Measurements from ENCODE around the gene WDR33. TPM values are rescaled to one million over a fixed set of nuclear protein-coding genes. Genes with fewer than 3 reads are reported as not detected.

Gene WDR33
- total and polyA plus RNA-seq, 9 donors: 16.3 to 56.2 (median 46.7) TPM

DNA sequence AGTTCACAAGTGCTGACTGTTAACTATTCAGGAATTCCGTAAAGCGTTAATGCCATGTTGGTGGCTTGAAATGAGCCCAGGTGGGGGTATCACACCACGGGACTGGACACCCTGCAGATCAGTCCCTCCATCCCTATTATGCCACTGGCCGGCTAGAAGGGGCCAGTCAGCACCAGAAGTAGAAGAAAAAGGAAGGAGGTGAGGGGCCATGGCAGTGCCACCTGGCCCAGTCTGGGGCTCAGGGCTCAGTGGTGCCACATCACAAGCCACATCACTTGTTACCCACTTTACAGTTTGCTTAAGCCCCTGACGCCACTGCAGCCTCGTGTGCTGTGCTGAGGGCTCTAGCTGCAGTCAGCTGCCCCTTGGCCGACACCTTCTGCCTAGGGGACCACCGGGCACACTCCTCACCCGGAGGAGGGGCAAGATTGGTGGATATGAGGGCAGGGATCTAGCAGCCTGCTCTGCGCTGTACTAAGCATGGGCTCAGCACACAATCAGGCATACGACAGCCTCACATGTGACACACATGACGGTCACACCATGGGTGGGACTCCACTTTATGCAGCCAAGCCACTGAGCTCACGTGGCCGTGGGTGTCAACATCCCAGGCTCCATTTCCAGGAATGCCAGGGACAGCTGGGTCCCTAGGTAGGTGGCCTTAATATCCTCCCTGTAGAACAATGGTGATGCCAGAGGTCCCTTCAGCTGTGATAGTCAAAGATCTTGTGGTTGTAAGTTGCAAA is 139.2 kb downstream of the WDR33 start:
- DNase-seq: no peak
- intact Hi-C loops (cut with DNase I): no loop called here
- Histone ChIP-seq H3K9me3 (no peaks in the 10 kb centered on the region), H3K4me1 (ENCODE audit: insufficient read depth) (peaks cover 1% of the 10 kb centered on the region), H3K4me3 (no peak overlapping the region), H3K36me3 (no peaks in the 10 kb centered on the region), H3K27me3 (no peaks in the 10 kb centered on the region), H3K27ac (no peak overlapping the region)
- 93% methylated on average over 14 of the region's 14 CpGs for WGBS, 3 donors
- TF ChIP-seq POLR2A (IDR thresholded peaks at IDR 0.05) (no peak), EP300 (IDR thresholded peaks at IDR 0.05) (no peak), CTCF (IDR thresholded peaks at IDR 0.05) (no peak)

DNA sequence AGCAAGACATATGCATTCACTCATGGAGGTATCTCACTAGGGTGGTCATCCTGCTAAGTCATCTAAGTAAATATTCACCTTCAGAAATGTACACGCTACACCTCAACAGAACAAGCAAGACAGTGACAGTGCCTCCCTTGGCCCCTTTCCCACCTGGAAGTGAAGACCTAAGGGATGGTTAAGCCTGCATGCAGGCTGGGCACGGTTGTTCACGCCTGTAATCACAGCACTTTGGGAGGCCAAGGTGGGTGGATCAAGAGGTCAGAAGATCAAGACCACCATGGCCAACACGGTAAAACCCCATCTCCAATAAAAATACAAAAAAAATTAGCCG is 140.0 kb downstream of the WDR33 start:
- H3K27ac ChIP-seq: no peak overlapping the region
- 80 to 95% (median 86%) methylated on average over 5 of the region's 5 CpGs for WGBS, 3 donors

DNA sequence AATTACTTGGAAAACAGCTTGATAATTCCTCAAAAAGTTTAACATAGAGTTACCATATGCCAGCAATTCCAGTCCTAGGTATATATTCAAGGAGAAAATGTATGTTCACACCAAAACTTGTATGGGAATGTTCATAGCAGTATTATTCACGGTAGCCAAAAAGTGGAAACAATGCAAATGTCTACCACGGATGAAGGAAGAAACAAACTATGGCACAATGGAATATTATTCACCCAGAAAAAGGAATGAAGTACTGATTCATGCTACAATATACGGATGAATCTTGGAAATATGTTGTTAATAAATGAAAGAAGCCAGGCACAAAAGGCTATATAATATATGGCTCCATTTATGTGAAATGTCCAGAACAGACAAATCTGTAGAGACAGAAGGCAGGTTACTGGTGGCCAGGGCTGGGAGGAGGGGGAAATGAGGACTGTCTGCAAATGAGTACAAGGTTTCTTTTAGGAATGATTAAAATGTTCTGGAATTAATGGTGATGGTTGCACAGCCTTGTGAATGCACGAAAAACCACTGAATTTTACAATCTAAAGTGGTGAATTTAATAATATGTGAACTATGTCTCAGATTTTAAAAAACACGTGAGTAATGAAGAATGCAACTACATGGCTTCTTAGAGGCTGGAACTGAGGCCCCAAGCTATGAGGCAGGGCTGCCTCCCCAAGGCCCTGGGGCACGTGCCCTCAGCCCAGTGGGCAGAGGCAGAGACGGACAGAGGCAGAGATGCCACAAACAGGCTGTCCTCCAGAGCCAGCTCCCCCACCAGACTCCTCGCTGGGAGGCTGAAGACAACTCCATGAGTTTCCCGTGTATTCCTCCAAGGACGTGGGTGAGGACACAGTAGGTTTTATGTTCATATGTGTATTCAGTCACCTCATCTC is 140.7 kb downstream of the WDR33 start:
- WGBS, 3 donors: 75 to 82% (median 77%) methylated on average over 10 of the region's 10 CpGs
- H3K4me3 ChIP-seq: no peak overlapping the region
- intact Hi-C loops (cut with DNase I): no loop called here
- no peaks in the 10 kb centered on the region for H3K27me3 ChIP-seq
- no peaks in the 10 kb centered on the region for H3K9me3 ChIP-seq
- H3K27ac ChIP-seq: no peak overlapping the region
- no peak for DNase-seq
- H3K36me3 ChIP-seq: no peaks in the 10 kb centered on the region
- H3K4me1 ChIP-seq (ENCODE audit: insufficient read depth): no peaks in the 10 kb centered on the region
- no peak for TF ChIP-seq EP300 (IDR thresholded peaks at IDR 0.05)
- no peak for TF ChIP-seq POLR2A (IDR thresholded peaks at IDR 0.05)
- no peak for TF ChIP-seq CTCF (IDR thresholded peaks at IDR 0.05)

More for the DNA sequence above, 140.0 kb downstream of the WDR33 start:
- H3K4me1 ChIP-seq (ENCODE audit: insufficient read depth): peaks cover under 1% of the 10 kb centered on the region
- no peak for DNase-seq
- H3K36me3 ChIP-seq: no peaks in the 10 kb centered on the region
- H3K27me3 ChIP-seq: no peaks in the 10 kb centered on the region
- no peak for TF ChIP-seq CTCF (IDR thresholded peaks at IDR 0.05)
- no peak for TF ChIP-seq EP300 (IDR thresholded peaks at IDR 0.05)
- TF ChIP-seq POLR2A (IDR thresholded peaks at IDR 0.05): no peak
- intact Hi-C loops (cut with DNase I): no loop called here
- no peak overlapping the region for H3K4me3 ChIP-seq
- no peaks in the 10 kb centered on the region for H3K9me3 ChIP-seq

GRCh38 chr2:127669056-127669455 is 141.9 kb downstream of the WDR33 start:
- no peaks in the 10 kb centered on the region for H3K4me1 ChIP-seq (ENCODE audit: insufficient read depth)
- 52 to 58% (median 56%) methylated on average over 7 of the region's 7 CpGs for WGBS, 3 donors

More at GRCh38 chr2:127669056-127669455, 141.9 kb downstream of the WDR33 start:
- Histone ChIP-seq H3K36me3 (no peaks in the 10 kb centered on the region), H3K4me3 (no peak overlapping the region), H3K9me3 (no peaks in the 10 kb centered on the region), H3K27me3 (no peaks in the 10 kb centered on the region), H3K27ac (no peak overlapping the region)
- intact Hi-C loops (cut with DNase I): no loop called here
- DNase-seq: no peak
- no peak for TF ChIP-seq CTCF (IDR thresholded peaks at IDR 0.05)
- no peak for TF ChIP-seq EP300 (IDR thresholded peaks at IDR 0.05)
- TF ChIP-seq POLR2A (IDR thresholded peaks at IDR 0.05): no peak
